ENCODE results near the gene ADARB2. TPM values are rescaled to one million over a fixed set of nuclear protein-coding genes. Genes with fewer than 3 reads are reported as not detected.
"Not testable (repeated sequence)": the region's sequence is repeated elsewhere in the genome, so short reads cannot be mapped to it uniquely, and the experiment has no call there.

Gene ADARB2
- total and polyA plus RNA-seq, 8 donors, result 0.34 to 24.7 (median 3.2) TPM

GRCh38 chr10:1440897-1441296 is 296.4 kb downstream of the ADARB2 start:
- Histone ChIP-seq H3K9me3 (no peaks in the 10 kb centered on the region), H3K36me3 (no peaks in the 10 kb centered on the region), H3K4me1 (no peaks in the 10 kb centered on the region), H3K27ac (no peak overlapping the region), H3K4me3 (no peak overlapping the region), H3K27me3 (no peaks in the 10 kb centered on the region)
- FAIRE-seq, result no peak
- DNase-seq, result no peak
- intact Hi-C loops (cut with DNase I), result no loop called here
- TF ChIP-seq CTCF (IDR thresholded peaks at IDR 0.05), result no peak
- 61 to 77% methylated on average over 2 of the region's 2 CpGs for WGBS, 2 donors
- no peak for ATAC-seq

- 64 to 77% methylated on average over 22 of the region's 22 CpGs for WGBS, 2 donors
- TF ChIP-seq CTCF (IDR thresholded peaks at IDR 0.05), result no peak
- H3K36me3 ChIP-seq, result no peaks in the 10 kb centered on the region
- no peak overlapping the region for H3K27ac ChIP-seq
- DNase-seq, result no peak
- no peak for FAIRE-seq
- intact Hi-C loops (cut with DNase I), result no loop called here
- no peak for ATAC-seq
- H3K4me1 ChIP-seq, result peaks cover 3 to 17% (median 6%) of the 10 kb centered on the region in 3 donors
- H3K9me3 ChIP-seq, result no peaks in the 10 kb centered on the region
- H3K4me3 ChIP-seq, result no peak overlapping the region
- peaks cover 0 to 10% (median under 1%) of the 10 kb centered on the region in 4 donors for H3K27me3 ChIP-seq
Observed at GRCh38 chr10:1434912-1435692, 302.2 kb downstream of the ADARB2 start.

- no peak for FAIRE-seq
Observed at GRCh38 chr10:1434202-1434601, 303.1 kb downstream of the ADARB2 start.

GRCh38 chr10:1432161-1432560 is 305.2 kb downstream of the ADARB2 start:
- ATAC-seq (peak; percentile 95 to 99 (median 97)), FAIRE-seq (no peak), DNase-seq (peak in 2 of 6 donors; percentile 17 to 31)
- no peaks in the 10 kb centered on the region for H3K9me3 ChIP-seq
- intact Hi-C loops (cut with DNase I), result no loop called here
- peaks cover 0 to 19% (median 4%) of the 10 kb centered on the region in 4 donors for H3K27me3 ChIP-seq
- peaks cover 3 to 17% (median 6%) of the 10 kb centered on the region in 3 donors for H3K4me1 ChIP-seq
- H3K4me3 ChIP-seq, result no peak overlapping the region
- TF ChIP-seq CTCF (IDR thresholded peaks at IDR 0.05), result no peak
- H3K36me3 ChIP-seq, result no peaks in the 10 kb centered on the region
- H3K27ac ChIP-seq, result no peak overlapping the region
- WGBS, 2 donors, result 8 to 15% methylated on average over 3 of the region's 3 CpGs

More at GRCh38 chr10:1434202-1434601, 303.1 kb downstream of the ADARB2 start:
- TF ChIP-seq CTCF (IDR thresholded peaks at IDR 0.05), result no peak
- Histone ChIP-seq H3K4me1 (peaks cover 3 to 17% (median 6%) of the 10 kb centered on the region in 3 donors), H3K27me3 (peaks cover 0 to 17% (median 4%) of the 10 kb centered on the region in 4 donors), H3K4me3 (no peak overlapping the region), H3K36me3 (no peaks in the 10 kb centered on the region), H3K9me3 (no peaks in the 10 kb centered on the region), H3K27ac (no peak overlapping the region)
- intact Hi-C loops (cut with DNase I), result no loop called here
- ATAC-seq (no peak), DNase-seq (no peak)
- WGBS, 2 donors, result 76 to 86% methylated on average over 11 of the region's 11 CpGs

GRCh38 chr10:1431229-1431628 is 306.1 kb downstream of the ADARB2 start:
- TF ChIP-seq CTCF (IDR thresholded peaks at IDR 0.05), result no peak
- Histone ChIP-seq H3K4me3 (no peak overlapping the region), H3K27me3 (peaks cover 0 to 19% (median 4%) of the 10 kb centered on the region in 4 donors), H3K9me3 (no peaks in the 10 kb centered on the region), H3K4me1 (peaks cover 3 to 17% (median 6%) of the 10 kb centered on the region in 3 donors), H3K36me3 (no peaks in the 10 kb centered on the region), H3K27ac (no peak overlapping the region)
- intact Hi-C loops (cut with DNase I), result no loop called here
- 95 to 99% methylated on average over 1 of the region's 1 CpG for WGBS, 2 donors
- no peak for DNase-seq
- no peak for FAIRE-seq
- no peak for ATAC-seq

- DNase-seq; H3K4me3 ChIP-seq; H3K9me3 ChIP-seq; H3K27ac ChIP-seq; intact Hi-C loops (cut with DNase I); H3K36me3 ChIP-seq; FAIRE-seq; ATAC-seq: not testable (repeated sequence)
- H3K27me3 ChIP-seq, result peaks cover 0 to 17% (median 8%) of the 10 kb centered on the region in 4 donors
- 47 to 49% methylated on average over 3 of the region's 3 CpGs for WGBS, 2 donors
- H3K4me1 ChIP-seq, result peaks cover 2 to 14% (median 3%) of the 10 kb centered on the region in 3 donors
Observed at GRCh38 chr10:1427521-1428186, 309.7 kb downstream of the ADARB2 start.
